Neutrophil (primary cell): Measurements from ENCODE around the gene RASSF4.

ENCODE experiments used
- H3K27ac ChIP-seq: fragments of 200-600 bp; sonication (generic); 2 replicates; pipeline ENCODE4 v1.5.1; 2016; ENCODE audit warnings: mild to moderate bottlenecking, moderate library complexity
- H3K27me3 ChIP-seq: fragments of 200-600 bp; sonication (generic); 2 replicates; pipeline ENCODE4 v1.6.0; 2016; ENCODE audit warnings: mild to moderate bottlenecking
- H3K36me3 ChIP-seq: fragments of 200-600 bp; sonication (generic); 2 replicates; pipeline ENCODE4 v1.5.1; 2017
- H3K4me1 ChIP-seq, 2 experiments: fragments of 200-600 bp in 1 of 2; sonication (generic) in 1 of 2; 1 replicate in 1 of 2; 2 replicates in 1 of 2; pipeline versions ENCODE4 v1.5.1 to v1.6.1; 2013 to 2016; ENCODE audit warnings: low read depth in 1 of 2, low read length in 1 of 2, mild to moderate bottlenecking in 1 of 2, moderate library complexity in 1 of 2; ENCODE audit not compliant: control insufficient read depth in 1 of 2, insufficient read depth in 1 of 2
- H3K4me3 ChIP-seq, 2 experiments: fragments of 200-600 bp in 1 of 2; sonication (generic) in 1 of 2; 1 replicate in 1 of 2; 2 replicates in 1 of 2; pipeline ENCODE4 v1.5.1; 2013 to 2016; ENCODE audit warnings: low read depth in 1 of 2, low read length in 1 of 2, mild to moderate bottlenecking in 1 of 2, moderate library complexity in 1 of 2
- H3K9me3 ChIP-seq: fragments of 200-600 bp; sonication (generic); 2 replicates; pipeline ENCODE4 v1.5.1; 2016
- TF ChIP-seq, protein P1 (sequence below): fragments of 200-600 bp; sonication (generic); IDR thresholded peaks from 2 replicates; pipeline ENCODE4 v1.5.1; 2016; ENCODE audit warnings: antibody characterized with exemption

RASSF4 gene

GRCh38 chr10:44944354-44944753, 15.2 kb upstream of the RASSF4 start:
- Histone ChIP-seq H3K27me3 (no peaks in the 10 kb centered on the region), H3K36me3 (no peaks in the 10 kb centered on the region), H3K9me3 (no peaks in the 10 kb centered on the region), H3K4me3 (no peak overlapping the region), H3K27ac (no peak overlapping the region), H3K4me1 (peaks cover 34 to 35% of the 10 kb centered on the region in 2 experiments)
- TF ChIP-seq, protein P1, sequence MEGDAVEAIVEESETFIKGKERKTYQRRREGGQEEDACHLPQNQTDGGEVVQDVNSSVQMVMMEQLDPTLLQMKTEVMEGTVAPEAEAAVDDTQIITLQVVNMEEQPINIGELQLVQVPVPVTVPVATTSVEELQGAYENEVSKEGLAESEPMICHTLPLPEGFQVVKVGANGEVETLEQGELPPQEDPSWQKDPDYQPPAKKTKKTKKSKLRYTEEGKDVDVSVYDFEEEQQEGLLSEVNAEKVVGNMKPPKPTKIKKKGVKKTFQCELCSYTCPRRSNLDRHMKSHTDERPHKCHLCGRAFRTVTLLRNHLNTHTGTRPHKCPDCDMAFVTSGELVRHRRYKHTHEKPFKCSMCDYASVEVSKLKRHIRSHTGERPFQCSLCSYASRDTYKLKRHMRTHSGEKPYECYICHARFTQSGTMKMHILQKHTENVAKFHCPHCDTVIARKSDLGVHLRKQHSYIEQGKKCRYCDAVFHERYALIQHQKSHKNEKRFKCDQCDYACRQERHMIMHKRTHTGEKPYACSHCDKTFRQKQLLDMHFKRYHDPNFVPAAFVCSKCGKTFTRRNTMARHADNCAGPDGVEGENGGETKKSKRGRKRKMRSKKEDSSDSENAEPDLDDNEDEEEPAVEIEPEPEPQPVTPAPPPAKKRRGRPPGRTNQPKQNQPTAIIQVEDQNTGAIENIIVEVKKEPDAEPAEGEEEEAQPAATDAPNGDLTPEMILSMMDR: no peak

- peaks cover 28 to 30% of the 10 kb centered on the region in 2 experiments for H3K4me1 ChIP-seq
- TF ChIP-seq, protein P1: no peak
- H3K27ac ChIP-seq: no peak overlapping the region
- H3K4me3 ChIP-seq: no peak overlapping the region
- no peaks in the 10 kb centered on the region for H3K27me3 ChIP-seq
- no peaks in the 10 kb centered on the region for H3K9me3 ChIP-seq
- H3K36me3 ChIP-seq: peaks cover 4% of the 10 kb centered on the region
These were observed 13.4 kb upstream of the RASSF4 start for GRCh38 chr10:44946205-44946604.

DNA sequence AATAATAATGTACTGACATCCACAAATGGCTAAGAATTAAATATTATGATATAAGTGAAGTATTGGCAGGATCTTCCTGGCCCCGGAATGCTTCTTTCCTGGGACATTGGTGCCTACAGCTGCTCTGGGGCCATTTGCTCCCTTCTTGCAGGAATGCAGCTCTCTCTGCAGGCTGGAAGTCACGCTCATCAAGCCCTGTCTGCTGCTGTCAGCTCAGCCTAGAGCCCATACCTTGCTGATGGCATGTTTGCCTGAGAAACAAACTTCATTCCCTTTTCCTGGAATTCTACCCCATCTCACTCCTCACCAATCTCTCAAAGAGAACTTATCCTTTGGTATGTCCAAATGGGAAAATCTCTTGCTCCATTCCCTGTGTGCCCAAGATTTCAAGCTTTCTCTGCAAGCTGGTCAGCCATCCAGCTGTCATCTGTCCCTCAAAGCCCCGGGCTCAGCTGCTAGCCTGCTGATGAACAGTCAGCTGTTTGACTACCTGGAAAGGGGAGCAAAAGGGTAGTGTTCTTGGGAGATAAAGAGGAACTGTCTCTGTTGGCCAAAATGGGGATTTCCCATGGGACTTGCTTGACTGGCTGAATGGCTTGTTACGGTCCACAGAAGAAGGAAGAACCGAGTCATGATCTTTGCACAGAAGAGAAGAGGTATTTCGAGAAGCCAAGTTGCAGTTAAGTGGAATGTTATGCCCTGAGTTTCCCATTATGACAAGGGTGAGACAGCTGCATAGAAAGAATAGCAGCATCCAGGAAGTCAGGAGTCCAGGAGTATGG, 12.0 kb upstream of the RASSF4 start:
- no peaks in the 10 kb centered on the region for H3K9me3 ChIP-seq

DNA sequence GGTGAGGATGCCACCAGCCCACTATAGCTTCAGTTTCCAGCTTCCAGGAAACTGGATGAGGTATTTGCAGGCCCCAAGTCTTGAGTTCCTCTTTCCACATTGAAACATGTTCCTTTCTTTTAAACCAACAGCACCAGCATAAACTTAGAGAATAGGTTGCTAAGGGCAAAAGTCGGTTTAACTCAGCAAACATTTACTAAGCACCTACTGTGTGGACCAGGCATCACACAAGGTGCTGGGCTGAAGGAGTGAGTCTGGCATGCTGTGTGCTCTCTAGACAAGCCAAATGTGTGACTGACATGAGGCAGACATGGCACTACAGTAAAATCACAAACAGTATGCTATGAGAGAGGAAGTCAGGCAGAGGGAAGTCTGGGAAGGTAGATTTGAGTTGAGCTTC, 11.0 kb upstream of the RASSF4 start:
- Histone ChIP-seq H3K36me3 (peaks cover 14% of the 10 kb centered on the region), H3K4me3 (no peak overlapping the region), H3K27ac (peak overlapping the region; percentile 72), H3K9me3 (no peaks in the 10 kb centered on the region), H3K4me1 (peaks cover 28 to 30% of the 10 kb centered on the region in 2 experiments), H3K27me3 (no peaks in the 10 kb centered on the region)
- TF ChIP-seq, protein P1: no peak

More for the DNA sequence above, 12.0 kb upstream of the RASSF4 start:
- no peak overlapping the region for H3K4me3 ChIP-seq
- TF ChIP-seq, protein P1: no peak
- H3K27ac ChIP-seq: peak overlapping the region; percentile 72
- peaks cover 5% of the 10 kb centered on the region for H3K36me3 ChIP-seq
- H3K27me3 ChIP-seq: no peaks in the 10 kb centered on the region
- peaks cover 28 to 30% of the 10 kb centered on the region in 2 experiments for H3K4me1 ChIP-seq

DNA sequence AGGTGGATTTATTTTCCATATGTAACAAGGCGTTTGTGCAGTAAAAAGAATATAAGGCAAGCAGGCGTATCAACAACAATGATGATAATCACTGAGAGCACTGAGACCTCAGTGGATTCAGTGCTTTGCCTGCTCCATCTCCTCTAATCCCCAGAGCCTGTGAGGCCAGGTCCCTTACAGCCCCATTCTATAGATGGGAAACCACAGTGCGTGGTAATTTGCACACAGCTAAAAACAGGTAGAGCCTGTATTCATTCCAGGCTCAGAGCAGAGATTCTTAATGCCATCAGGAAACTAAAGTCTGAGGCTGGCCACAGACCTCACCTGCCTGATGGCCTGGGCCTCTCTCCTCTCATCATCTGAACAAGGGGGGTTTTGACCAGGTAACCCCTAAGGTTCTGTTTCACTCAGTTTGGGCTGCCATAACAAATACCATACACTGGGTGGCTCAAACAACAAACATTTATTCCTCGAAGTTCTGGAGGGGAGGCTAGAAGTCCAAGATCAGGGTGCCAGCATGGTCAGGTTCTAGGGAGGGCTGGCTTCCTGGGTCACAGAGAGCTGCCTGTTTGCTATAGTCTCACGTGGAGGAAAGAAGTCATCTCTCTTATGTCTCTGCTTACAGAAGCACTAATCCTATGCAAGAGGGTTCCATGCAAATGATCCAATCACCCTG, 10.3 kb upstream of the RASSF4 start:
- Histone ChIP-seq H3K27ac (peak overlapping the region; percentile 72), H3K36me3 (peaks cover 15% of the 10 kb centered on the region), H3K9me3 (no peaks in the 10 kb centered on the region), H3K4me1 (peaks cover 28 to 30% of the 10 kb centered on the region in 2 experiments), H3K27me3 (no peaks in the 10 kb centered on the region), H3K4me3 (no peak overlapping the region)
- TF ChIP-seq, protein P1: no peak
